ENCODE results near the gene NAALADL2. TPM values are rescaled to one million over a fixed set of nuclear protein-coding genes. Genes with fewer than 3 reads are reported as not detected.

Gene NAALADL2
- total and polyA plus RNA-seq, 2 of the 8 experiments (the other 6 are each of a cell fraction or from before 2014, with no cell fraction given): 0.12 to 0.22 TPM

DNA sequence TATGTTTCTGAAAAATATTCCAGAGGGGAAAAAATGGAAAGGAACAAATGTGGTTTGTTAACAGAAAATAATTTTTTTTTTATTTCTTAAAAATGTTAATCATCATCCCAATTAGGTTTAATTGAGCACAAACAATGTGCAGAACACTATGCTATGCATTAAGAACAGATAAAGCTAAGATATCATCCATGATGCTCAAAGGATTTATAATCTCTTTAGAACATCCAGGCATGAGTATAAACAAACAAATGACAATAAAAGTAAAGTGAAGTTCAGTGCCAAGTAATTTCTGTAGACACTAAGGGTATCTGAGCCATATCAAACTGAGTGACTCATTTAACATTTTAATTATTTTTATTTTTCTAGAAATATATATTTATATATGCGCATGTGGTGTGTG is 732.2 kb downstream of the NAALADL2 start:
- no peak for TF ChIP-seq KDM5A (IDR thresholded peaks at IDR 0.05; ENCODE audit: low read length)
- no peak for TF ChIP-seq CREB1 (IDR thresholded peaks at IDR 0.05)
- TF ChIP-seq CTBP2 (IDR thresholded peaks at IDR 0.05; ENCODE audit: borderline replicate concordance, insufficient read depth, insufficient read length, low read length): no peak
- Histone ChIP-seq H3K9me3 (ENCODE audit: insufficient read depth in 2 of 2, low read depth in 1 of 2, low read length in 1 of 2) (no peaks in the 10 kb centered on the region; a peak in 1 of 4 replicates), H2AK5ac (ENCODE audit: low read depth, low read length) (no peak overlapping the region), H2BK15ac (ENCODE audit: low read length) (no peak overlapping the region), H3K4ac (replicated peaks; ENCODE audit: insufficient read length, low read depth, low read length) (no peak overlapping the region), H3K79me2 (ENCODE audit: control insufficient read depth in 1 of 2, insufficient read depth in 2 of 2, low read length in 2 of 2) (no peaks in the 10 kb centered on the region), H3K18ac (ENCODE audit: extremely low read depth, low read length) (no peak overlapping the region), H3K14ac (ENCODE audit: insufficient read length) (no peak overlapping the region), H4K8ac (ENCODE audit: extremely low read depth, insufficient read depth, low read length) (no peak overlapping the region), H3K4me2 (ENCODE audit: insufficient read depth in 1 of 2, low read depth in 2 of 2, low read length in 2 of 2) (no peak overlapping the region), H4K91ac (replicated peaks; ENCODE audit: insufficient read length, low read length) (no peak overlapping the region), H3K9ac (replicated peaks in 1 of 4; ENCODE audit: extremely low read depth in 1 of 4, low read depth in 3 of 4, low read length in 3 of 4) (no peak overlapping the region), H3K27me3 (replicated peaks in 1 of 4; ENCODE audit: control insufficient read depth in 3 of 4, extremely low read depth in 1 of 4, insufficient read depth in 3 of 4, low read length in 3 of 4) (no peaks in the 10 kb centered on the region), H2BK20ac (ENCODE audit: low read length) (no peak overlapping the region), H3K23me2 (ENCODE audit: low read depth, low read length) (no peaks in the 10 kb centered on the region), H3K4me3 (ENCODE audit: extremely low read depth in 1 of 4, insufficient read depth in 2 of 4, low read depth in 3 of 4, low read length in 4 of 4) (no peak overlapping the region), H4K20me1 (replicated peaks in 1 of 2; ENCODE audit: control insufficient read depth in 1 of 2, insufficient read depth in 2 of 2, low read length in 2 of 2) (no peaks in the 10 kb centered on the region), H2BK5ac (ENCODE audit: low read depth, low read length) (no peak overlapping the region), H2AFZ (ENCODE audit: low read length) (no peak overlapping the region), H3K4me1 (replicated peaks in 1 of 4; ENCODE audit: control insufficient read depth in 3 of 4, insufficient read depth in 4 of 4, low read length in 3 of 4) (no peaks in the 10 kb centered on the region), H3K56ac (replicated peaks; ENCODE audit: insufficient read length, low read depth, low read length) (no peak overlapping the region), H2BK12ac (ENCODE audit: low read depth, low read length) (no peak overlapping the region), H2BK120ac (replicated peaks; ENCODE audit: low read depth, low read length) (no peak overlapping the region), H3K27ac (ENCODE audit: low read depth, low read length) (no peak overlapping the region), H4K5ac (ENCODE audit: insufficient read length, low read depth, low read length) (no peak overlapping the region), H3K79me1 (ENCODE audit: low read depth, low read length) (no peaks in the 10 kb centered on the region), H3K23ac (ENCODE audit: insufficient read length) (no peak overlapping the region), H3K36me3 (ENCODE audit: control insufficient read depth in 2 of 4, insufficient read depth in 4 of 4, low read length in 3 of 4) (no peaks in the 10 kb centered on the region)
- WGBS, 2 experiments (ENCODE audit: extremely low coverage in 1 of 2, insufficient coverage in 1 of 2, insufficient read length in 1 of 2, insufficient replicate concordance in 2 of 2, low coverage in 1 of 2, low lambda C conversion rate in 2 of 2, missing lambda C conversion rate in 1 of 2): 94% methylated on average over 1 of the region's 1 CpG; no CpG with 5 or more reads in 1 of the 2 experiments
- CTCF ChIA-PET (ENCODE audit: partially characterized antibody): no interaction called here
- POLR2A ChIA-PET (ENCODE audit: partially characterized antibody): no interaction called here
- FAIRE-seq (no peak), DNase-seq (ENCODE audit: low read depth in 1 of 2, low spot score in 2 of 2) (no peak)
